ENCODE results near the gene TCL1A.
"Not testable (repeated sequence)": the region's sequence is repeated elsewhere in the genome, so short reads cannot be mapped to it uniquely, and the experiment has no call there.

The TCL1A gene

DNA sequence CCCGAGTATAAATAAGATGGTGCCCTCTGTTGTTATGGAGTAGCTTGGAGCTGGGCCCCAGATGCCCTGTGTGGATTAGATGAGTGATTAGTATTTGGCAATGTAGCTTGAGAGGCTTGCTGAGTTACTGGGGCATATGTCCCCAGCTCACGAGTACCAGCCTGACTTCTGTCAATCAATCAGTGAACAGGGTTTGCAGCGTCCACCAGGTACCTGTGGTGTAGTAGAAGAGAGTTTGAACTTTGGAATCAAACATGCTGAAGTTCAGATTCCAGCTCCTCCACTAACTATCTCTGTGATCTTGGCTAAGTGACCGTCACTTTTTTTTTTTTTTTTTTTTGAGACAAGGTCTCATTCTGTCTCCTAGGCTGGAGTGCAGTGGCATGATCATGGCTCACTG is 39.3 kb downstream of the TCL1A start:
- no peak for DNase-seq

- no peak for DNase-seq
Measured at GRCh38 chr14:95668235-95668772, 45.6 kb downstream of the TCL1A start.

GRCh38 chr14:95667249-95667693 is 46.7 kb downstream of the TCL1A start:
- no peak for DNase-seq

DNA sequence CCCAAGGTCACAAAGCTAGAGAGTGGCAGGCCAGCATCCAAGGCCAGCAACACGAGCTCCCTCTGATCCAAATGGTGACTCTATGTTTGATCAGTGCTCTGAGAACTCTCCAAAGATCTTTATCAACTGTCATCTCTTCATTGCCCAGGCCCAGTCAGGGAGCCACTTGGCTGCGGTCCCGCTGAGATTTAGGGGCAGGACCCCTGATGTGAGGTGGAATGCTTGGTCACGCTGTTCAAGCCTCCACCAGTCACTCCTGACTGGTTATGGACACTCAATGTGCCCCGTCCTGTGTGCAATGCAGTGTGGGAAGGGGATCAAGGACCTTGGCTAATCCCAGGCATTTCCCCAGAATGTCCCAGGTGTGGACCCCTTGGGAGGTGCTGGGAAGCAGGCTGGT is 47.5 kb downstream of the TCL1A start:
- no peak for DNase-seq

- not testable (repeated sequence) for DNase-seq
Measured at GRCh38 chr14:95665530-95665929, 48.4 kb downstream of the TCL1A start.

DNA sequence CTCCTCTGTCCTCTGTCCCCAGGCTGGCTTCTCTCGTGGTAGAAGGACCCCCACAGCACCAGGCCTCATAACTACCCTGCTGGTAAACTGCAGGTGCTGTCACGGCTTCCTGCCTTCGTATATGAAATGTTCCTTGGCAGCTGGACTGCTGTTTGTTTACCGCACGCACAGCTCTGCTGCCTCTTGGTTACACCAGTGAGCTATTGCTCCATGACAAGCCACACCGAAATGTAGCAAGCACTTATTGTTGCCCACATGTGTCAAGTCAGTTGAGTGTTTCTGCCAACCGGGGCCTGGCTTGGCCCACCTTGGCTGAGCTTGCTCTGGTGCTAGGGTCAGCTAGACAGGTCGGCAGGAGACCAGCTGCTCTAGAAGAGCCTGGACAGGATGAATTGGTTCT is 49.4 kb downstream of the TCL1A start:
- no peak for DNase-seq

GRCh38 chr14:95664066-95664465 is 49.9 kb downstream of the TCL1A start:
- no peak for DNase-seq

DNA sequence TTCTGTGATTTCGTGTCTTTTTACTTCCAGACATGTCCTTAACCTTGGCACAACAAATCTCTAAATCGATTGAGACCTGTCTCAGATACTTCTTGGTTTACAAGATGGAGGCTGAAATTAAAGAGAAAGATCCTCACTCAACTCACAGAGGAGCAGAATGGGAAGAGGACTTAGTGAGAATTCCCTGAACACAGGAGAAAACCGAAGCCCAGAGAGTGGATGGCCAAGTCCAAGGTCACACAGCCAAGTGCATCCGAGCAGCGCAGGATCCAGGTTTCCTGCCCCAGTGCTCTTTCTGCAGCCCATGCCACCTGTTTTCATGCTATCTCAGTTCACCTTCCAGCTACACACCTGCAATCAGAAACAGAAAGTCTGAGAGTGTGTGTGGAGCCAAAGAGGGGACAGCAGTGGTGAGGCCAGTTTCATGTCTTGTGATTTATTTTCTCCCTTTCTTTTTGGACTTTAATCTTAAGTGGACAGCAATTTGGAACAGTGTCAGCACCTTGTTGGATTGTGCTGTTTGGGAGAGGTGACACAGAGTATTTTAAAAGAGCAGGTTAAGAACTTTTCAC is 50.6 kb downstream of the TCL1A start:
- no peak for DNase-seq

DNA sequence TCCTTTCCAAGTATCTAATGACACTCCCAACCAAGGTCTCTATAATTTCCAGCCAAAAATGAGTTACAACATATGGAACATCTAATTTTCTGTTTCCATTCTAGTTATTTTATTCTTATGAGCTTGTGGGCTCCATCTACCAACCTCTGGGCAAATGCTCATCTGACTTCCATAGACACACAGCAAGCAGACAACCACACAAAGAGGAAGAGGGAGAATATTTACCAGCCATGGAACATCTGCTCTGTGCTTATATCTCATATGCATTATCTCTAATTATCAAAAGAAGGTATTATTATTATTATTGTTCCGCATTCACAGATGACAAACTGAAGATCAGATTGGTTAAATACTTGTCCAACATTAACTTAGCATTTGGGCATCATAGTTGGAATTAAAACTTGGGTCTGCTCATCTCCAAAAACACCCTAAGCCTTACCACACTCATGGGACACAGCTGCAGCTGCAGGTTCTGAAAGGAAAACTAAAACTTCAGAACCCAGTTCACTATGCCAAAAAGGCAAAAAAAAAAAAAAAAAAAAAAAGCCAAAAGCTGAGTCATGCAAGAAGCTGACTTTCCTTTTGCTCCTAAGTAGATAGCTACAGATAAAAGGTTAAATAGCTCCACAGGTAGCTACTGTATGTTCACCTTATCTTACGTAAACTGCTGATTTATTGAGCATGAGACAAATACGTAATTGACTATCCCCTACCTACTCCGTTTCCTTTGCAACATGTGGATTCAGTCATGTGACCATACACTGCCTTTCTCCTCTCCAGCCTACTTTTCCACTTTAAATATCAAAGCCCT is 51.3 kb downstream of the TCL1A start:
- no peak for DNase-seq

DNA sequence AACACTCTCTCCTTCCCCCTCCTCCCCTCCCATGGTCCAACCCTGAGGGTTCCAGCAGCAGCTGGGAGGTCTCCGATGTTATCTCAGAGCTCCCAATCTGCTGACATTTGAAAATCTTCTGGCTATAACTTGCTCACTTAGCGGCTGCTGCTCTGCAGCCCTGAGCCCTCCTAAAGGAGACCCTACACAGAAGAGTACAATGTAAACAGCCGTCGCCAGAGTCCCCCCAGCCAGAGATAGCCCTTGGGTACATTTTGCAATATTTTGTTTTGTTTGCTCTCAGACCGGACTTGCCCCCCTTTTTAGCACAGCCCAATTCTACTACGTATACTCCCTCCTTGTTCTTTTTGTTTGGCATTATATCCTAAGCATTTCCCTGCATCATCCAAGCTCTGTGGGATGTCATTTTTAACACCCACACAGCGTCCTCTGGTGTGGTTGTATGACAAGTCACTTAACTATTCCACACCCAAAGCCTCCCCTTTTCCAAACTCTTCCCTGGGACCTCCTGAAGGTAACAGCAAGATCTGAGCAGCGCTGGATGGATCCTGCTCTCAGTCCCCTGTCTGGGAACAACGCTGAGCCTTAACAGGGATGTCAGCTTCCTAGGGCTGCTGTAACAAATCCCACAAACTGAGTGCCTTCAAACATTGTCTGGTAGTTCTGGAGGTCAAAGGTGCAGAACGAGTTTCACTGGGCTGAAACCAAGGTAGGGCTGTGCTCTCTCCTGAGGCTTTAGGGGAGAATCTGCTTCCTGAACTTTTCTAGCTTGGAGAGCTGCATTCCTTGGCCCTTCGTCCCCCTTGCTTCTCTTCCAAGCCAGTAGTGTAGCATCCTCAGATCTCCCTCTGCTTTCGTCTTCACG is 53.0 kb downstream of the TCL1A start:
- DNase-seq = no peak

DNA sequence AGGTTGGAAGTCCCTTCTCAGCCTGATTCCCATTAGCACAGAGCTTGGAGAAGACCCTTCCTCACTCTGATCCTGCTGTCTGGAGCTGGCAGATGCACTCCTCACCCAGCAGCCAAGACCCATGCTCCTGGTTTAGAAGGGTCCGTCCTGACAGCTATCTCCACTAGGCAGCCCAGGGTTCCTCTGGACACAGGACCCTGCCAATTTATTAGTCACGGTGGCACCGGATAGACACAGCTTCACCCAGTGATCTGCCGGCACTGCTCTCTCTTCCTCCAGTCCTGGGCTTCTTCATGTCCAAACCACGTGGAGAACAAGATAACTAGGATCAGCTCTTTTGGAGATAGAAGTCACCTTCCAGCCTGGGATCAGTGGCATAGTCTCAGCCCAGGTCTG is 53.9 kb downstream of the TCL1A start:
- no peak for DNase-seq

Data from suppressor macrophage treated with lipopolysaccharide for 1 hour (primary cell).